HG03108 (cell line): ENCODE results near the gene SUMF1.
"Not testable (repeated sequence)": the region's sequence is repeated elsewhere in the genome, so short reads cannot be mapped to it uniquely, and the experiment has no call there.

Experiments used
- ATAC-seq: cut with Tn5 transposase; IDR thresholded peaks from one replicate; pipeline ENCODE4 v1.9.1; 2021; ENCODE audit warnings: moderate library complexity; ENCODE audit not compliant: unreplicated experiment

SUMF1 gene

DNA sequence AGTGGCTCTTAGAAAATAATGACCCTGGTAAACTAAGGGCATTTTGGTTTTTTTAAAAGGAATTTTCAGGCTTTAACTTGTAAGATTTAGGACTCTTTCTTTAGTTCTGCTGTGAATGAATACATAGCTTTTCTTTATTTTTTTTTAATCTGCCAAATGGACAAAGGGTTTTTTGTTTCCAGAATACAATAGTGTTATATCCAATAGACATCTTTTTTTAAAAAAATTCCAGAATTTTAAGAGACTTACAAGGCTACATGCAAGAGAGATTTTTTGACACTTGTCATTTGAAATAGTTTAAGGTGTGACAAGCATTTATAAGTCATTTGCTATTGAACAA, 125.8 kb downstream of the SUMF1 start:
- ATAC-seq = no peak

DNA sequence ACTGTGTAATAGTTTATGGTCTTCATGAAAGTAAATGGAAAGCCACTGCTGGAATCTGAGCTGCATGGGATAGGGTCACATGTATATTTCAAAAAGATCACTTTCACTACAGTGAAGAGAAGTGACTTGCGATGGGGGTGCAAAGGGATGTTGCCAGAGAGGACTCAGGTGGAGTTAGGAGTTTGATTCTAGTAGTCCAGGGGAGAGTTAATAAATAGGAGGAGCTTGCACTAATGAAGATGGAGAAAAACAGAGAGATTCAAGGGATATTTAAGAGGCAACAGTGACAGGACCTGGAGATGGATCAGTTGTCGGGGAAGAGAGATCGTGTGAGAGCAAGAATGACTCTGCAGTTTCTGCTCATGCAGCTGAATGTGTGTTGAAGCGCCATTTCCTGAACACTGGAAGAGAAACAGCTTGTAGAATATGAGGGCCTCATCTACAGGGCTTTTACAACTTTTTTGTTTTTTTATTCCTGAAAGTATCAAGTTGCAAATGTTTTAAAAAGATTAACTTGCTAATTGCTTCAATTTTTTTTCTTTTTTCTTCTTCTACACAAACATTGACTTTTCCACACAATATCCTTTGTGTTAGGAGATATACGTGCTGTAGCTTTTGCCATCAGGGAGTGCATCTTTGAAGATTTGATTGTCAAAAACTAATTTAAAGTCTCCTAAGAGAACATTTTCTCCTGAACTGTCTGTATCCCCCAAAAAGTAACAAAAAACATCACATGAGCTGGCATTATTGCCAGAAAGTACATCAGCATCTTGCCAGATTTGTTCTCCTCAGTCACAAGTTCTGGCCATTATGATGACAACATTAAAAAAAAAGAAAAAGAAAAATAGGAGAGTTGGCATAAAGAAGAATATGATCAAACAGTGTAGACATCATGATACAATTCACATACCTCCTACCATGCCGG, 126.4 kb downstream of the SUMF1 start:
- no peak for ATAC-seq

DNA sequence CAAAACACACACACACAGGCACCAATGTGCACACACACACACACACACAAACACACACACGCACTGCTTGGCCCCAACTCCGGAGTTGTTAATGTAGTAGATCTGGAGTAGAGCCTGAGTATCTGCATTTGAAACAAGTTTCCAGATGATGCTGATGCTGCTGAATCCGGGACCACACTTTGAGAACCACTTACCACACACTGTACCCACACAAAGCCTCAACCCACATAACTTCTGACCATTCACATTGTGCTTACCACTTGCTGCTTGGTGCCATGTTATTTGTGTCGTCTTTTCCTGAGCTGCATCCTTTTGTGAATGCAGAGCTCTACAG, 127.0 kb downstream of the SUMF1 start:
- ATAC-seq = no peak

DNA sequence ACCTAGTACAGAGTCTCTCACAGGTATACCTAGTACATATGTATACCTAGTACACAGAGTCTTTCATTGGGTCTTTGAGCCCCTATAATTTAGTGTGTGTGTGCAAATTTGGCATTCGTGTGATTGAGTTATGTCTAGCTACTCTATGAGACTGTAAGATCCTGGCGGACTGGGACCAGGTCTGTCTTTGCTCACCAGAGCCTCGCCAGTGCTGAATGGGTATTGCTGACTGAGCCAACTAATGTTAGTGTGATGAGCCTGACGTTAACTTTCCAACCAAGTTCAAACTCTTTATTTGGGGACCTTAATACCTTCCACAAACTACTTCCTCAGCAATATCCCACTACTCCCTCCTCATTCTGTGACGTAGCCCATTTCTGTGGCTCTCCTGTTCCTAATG, 128.3 kb downstream of the SUMF1 start:
- ATAC-seq = no peak

DNA sequence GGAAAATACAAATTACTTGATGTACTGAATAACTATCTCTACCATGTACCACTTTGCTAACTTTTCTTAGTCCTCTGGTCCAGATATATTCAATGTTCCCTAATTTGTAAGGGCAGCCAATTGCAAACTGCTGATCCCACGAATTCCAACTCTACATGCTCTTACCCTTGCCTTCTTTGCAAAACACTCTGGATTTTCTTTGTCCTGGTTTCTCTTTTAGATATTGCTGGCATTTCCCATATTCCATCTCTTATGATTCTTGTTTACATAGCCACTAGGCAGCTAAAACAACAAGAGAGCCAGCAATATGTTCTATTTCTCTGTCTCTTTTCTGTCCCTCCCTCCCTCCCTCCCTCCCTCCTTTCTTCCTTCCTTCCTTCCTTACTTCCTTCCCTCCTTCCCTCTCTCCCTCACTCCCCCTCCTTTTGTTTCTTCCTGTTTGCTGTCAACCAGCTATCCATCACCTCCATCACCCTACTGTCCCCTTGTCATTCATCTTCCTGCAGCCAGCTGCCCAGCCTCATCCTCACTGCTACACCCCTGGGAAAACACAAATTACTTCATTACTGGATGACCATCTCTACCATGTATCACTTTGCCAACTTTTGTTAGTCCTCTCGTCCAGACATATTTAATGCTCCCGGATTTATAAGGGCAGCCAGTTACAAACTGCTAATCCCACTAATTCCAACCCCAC, 130.1 kb downstream of the SUMF1 start:
- ATAC-seq = no peak

DNA sequence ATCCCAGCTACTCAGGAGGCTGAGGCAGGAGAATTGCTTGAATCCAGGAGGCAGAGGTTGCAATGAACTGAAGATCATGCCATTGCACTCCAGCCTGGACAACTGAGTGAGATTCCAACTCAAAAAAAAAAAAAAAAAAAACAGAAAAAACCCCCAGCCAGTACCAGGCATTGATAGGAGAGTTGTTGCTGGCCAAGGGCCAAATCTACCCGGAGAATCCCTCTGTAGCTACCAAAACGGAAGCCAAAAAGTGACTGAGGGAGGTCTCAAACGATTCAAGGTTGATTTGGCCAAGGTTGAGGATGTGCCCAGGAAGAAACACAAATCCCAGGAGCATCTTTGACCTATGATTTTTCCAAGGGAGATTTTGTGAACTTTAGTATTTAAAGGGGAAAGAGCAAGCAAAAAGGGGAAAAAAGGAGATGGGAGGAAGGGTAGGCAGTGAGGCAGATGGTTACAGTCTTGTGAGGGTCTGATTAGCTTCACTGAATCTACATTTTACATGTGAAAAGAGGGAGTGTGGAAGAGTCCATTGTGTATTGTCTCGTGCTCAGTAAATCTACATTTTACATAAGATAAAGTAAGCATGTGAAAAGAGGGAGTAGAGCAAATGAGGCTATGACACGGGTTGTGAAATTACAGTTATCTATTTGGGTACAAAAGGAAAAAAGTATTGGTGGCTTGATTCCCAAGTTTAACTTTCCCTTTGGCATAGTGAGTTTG, 131.1 kb downstream of the SUMF1 start:
- ATAC-seq = no peak

DNA sequence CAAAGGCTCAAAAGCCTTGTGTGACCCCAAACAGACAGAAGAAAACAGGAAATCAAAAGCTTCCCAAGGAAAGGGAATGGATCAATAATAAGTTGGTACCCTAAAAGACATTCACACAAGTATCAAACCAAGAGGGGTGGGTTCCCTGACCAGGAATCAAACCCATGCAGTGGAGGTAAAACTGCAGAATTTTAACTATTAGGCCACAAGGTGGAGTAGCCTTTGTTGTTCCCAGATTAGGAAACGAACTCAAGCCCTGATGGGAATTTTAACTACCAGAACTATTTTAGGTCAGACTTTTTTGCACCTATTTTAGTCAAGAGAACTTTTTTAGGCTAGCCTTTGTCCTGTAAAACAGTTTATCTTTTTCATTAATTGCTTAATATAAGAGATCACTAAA, 132.5 kb downstream of the SUMF1 start:
- ATAC-seq = no peak

DNA sequence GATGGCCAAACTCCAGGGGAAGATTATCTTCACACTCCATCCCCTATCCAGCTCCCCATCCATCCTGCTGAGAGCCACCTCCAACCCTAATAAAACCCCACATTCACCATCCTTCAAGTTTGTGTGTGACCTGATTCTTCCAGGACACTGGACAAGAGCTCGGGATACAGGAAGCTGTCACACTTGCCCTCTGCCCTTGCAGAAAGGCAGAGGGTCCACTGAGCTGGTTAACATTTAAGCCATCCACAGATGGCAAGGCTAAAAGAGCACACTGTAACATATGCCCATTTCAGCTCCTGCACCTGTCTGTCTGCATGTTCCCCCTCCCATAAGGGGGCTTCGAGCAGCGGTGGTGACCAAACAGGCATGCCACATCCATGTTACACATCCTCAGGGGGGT, 134.1 kb downstream of the SUMF1 start:
- no peak for ATAC-seq

DNA sequence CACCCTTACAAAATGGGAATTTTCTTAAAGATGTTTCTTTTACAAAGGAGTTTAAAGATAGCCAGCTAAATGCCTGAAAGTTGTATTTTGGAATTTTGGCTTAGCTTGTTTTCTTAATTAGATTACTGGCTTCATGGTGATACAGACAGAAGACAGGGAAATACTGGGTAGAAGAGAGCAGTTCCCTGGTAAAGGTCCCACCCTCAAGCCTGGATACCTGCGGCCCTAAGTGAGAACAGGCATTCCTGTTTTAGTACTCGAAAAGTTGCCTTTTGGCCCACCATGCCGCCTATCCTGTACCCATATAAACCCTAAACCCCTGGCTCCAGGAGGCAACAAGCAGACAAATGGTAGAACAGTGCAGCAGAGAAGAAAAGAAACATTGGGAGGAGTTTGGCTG, 134.5 kb downstream of the SUMF1 start:
- ATAC-seq = no peak

DNA sequence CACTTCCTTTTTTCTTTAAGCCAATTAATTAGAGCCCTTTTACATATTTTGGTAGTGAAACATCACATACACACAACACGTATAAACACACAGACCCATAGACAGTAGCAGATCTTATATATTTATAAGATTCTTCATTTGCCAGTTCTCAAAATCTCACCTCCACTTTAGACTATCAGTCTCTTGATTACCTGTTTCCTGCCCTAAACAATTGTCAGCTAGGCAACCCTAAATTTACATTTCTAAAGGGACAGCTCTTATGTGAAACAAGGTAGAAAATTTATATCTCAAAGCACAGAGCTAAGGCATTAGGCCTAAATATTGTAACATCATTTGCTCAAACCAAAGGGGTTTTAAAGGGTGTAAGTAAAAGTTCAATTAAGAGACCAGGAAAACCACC, 135.0 kb downstream of the SUMF1 start:
- no peak for ATAC-seq

DNA sequence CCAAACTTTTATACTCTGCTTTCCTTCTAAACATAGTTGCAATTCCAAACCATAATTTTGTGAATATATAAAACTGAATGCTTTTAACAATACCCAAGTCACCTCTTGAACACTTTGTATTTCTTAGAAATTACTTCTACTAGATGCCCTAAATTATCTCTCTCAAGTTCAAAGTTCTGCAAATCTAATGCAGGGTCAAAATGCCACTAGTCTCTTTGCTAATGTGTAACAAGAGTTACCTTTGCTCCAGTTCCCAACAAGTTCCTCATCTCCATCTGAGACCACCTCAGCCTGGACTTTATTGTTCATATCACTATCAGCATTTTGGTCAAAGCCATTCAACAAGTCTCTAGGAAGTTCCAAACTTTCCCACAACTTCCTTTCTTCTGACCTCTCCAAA, 137.3 kb downstream of the SUMF1 start:
- ATAC-seq = not testable (repeated sequence)

DNA sequence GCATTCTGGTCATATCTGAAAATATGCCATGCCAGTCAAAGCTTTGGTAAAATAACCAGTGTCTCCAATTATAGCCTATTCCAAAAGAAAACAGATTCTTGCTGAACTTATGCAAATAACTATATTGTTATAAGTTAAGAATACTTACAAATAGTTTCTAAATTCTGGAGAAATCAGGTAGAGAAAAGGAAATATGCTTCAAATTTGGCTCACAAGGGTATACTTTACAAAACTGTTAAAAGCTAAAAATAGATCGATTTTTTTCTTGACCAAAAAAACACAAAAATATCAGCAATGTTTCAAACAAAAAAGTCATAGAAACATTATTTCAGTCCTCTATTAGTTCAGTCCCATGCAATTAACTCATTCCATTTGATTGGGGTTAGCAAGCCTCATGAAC, 140.2 kb downstream of the SUMF1 start:
- no peak for ATAC-seq

DNA sequence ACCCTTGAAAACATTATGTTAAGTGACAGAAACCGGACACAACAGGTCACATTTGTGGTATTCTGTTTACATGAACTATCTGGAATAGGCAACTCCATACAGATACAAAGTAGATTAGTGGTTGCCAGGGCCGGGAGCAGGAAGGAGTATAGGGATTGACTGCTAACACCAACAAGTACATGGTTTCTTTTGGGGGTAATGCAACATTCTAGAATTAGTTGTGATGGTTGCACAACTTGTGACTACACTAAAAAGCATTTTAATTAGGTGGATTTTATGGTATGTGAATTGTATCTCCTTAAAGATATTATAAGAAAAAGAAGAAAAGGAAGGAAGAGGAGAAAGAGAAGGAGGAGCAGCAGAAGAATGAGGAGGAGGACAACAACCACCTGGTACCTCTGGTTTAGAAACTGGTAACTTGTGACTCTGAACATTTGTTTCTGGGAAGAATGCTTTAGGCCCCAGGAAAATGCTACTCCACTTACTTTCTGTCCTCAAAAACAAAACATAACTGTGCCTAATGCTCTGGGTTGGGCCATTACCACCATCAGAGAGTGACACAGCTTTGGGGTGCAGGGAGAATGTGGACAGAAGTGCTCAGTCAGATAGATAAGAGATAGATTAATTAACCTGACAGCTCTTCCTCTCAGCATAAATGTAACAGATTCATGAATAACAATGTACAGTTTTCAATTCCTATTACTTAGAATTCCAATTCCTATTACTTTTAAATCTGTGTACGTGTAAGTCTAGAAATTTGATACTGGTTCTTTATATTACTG, 143.6 kb downstream of the SUMF1 start:
- no peak for ATAC-seq

DNA sequence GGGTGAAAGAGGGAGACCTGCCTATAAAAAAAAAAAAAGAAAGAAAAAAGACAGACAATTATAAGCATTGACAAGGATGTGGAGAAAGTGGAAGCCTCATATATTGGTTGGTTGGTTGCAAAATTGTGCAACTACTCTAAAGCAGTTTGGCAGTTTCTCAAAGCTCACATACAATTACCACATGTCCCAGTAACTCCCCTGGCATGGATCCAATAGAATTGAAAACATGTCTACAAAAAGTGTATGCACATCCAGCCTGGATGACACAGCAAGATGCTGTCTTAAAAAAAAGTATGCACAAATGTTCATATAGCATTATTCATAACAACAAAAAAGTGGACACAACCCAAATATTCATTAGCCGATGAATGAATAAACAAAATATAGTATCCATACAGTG, 144.4 kb downstream of the SUMF1 start:
- ATAC-seq = no peak

DNA sequence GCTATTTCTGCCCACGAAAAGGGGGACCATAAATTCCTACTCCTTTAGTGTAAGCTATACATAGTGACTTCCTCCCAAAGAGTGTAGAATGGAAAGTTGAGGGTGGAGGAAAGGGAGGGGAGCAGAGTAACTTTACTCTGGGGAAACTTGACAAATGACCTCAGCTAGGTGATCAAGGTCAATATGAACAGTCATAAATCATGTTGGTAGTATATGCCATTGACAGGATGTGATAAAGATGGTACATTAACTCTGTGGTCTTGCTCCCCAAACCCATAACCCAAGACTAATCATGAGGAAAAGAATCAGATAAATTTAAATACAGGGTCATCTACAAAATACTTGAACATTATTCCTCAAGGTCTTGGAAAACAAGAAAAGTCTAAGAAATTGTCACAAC, 145.3 kb downstream of the SUMF1 start:
- ATAC-seq = no peak

DNA sequence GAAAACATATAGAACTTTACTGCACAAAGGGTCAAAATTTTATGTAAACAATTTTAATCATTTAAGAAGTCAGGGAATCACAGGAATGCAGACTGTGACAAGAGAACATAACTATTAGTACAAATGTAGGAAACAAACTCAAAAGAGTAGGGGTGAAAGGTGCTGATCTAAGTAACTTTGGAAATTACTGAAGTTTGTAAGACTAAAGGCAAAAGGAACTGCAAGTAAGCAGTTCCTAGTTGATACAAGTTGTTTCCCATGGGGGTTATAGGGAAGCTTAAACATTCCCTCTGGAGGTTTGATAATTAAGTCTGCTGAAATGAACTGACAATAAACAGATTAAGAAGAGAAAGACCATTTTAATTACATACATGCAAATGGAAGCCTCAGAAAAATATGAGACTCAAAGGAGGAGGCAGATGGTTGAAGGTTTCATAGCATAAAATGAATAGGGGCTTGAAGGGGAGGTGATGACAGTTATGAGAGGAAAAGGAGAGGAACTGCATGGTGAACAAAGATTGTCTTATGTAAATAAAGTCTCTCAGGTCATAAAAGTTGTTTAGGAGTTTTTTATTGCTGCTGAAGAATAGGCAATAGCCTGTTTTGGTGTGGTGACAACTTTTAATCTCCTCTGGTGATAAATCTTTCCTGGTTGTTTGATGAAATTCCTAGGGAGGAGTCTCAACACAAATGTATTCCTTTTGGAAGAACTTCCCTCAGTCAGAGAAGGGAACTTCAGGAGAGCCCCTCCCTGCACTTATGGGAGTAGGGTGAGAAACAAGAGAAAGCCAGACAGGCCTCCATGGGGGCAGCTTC, 146.8 kb downstream of the SUMF1 start:
- no peak for ATAC-seq

DNA sequence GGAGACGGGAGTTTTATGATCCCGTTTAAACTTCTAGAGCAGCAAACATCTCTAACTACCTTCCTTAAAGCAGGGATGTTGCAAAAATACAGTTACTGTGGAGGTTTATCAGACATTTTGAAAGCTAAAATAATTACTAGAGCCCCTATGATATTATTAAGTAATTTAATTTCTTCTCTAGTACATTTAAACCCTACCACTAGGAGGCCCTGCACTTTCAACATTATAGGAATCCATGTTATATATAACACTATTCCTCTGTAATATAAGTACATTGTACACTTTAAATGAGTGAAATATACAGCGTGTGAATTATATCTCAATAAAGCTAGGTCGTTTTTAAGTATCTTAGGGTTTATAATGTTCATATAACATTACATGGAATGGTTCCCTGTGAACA, 152.4 kb downstream of the SUMF1 start:
- no peak for ATAC-seq

DNA sequence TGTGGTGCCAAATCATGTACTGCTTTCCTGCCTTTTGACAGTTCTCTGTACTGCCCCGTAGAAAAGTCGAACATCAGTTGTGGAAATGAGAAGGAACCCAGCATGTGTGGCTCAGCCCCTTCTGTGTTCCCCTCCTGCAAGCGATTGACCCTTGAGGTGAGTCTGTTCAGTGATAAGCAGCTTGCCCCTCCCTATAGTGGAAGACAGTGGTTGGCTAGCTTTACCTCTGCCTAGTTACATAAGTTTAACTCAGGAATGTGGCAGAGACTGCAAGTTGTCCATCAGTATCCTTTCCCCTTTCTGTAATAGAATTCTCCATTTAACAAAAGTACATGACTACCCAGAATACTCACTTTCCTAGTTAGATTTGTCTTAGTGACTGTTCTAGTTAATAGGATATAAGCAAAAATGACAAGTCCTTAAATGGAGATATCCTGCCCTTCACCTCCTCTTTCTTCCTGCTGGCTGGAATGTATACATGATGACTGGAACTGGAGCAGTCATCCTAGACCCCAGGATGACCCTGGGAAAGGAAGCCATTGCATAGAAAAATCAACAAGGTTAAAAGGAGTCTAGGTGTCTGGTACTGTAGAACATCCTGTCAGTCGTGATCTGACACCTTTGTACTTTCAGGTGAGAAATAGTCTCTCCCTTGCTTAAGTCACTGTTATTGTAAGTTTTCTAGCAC, 153.3 kb downstream of the SUMF1 start:
- ATAC-seq = no peak

DNA sequence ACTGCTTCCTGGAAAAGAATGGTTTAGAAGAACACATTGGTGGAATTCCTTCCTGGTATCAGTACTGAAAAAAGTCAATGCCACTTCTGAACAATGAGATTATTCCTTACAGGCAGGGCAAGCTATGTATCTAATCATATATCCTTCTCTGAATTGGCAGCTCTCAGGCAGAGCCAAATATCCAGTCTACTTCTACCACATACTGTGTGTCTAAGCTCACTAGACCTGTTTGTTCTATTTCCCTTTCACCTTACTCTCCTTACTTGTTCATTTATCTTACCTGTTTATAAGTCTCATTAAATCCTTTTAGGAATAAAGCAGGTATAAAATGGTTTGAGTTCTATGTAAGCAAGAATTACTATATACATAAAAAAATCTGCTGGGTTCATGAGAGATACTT, 155.6 kb downstream of the SUMF1 start:
- no peak for ATAC-seq
